Measurements from ENCODE around the gene SIX4. TPM values are rescaled to one million over a fixed set of nuclear protein-coding genes. Genes with fewer than 3 reads are reported as not detected.
"Not testable (repeated sequence)": the region's sequence is repeated elsewhere in the genome, so short reads cannot be mapped to it uniquely, and the experiment has no call there.

The SIX4 gene
- polyA plus RNA-seq, 1 donor (not counting 4 experiments of a cell fraction or from before 2014, with no cell fraction given) = 4.5 TPM

DNA sequence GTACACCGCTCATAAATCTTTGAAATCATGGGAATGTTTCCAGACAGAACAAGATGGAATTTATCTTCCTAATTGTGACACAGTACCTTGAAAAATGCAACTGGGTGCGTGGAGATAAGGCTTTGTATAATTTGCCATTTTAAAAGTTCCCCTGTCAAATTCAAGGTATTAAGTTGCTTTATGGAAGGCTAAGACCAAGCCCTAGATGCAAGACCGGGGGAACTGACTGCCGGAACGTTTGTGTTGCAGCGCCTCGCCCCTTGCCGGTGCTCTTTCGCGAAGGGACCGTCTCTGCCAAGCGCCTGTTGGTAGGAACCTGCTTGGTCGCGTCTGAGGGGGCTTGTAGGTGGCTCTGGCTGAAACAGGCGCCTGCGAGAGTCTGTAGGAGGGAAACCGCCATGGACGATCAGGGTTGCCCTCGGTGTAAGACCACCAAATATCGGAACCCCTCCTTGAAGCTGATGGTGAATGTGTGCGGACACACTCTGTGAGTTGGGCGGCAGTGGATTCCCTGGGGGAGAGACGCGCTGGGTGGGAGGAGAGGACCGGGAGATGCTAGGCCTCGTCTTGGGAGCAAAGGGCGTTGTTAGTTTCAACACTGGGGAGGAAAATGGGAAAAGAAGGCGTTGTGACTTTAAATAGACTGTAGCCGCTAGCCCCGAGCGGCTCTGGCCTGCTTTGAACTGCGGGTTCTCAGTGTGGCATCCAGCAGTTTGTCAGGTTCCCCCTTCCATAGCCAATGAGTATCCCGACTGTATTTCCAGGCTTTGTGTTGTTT, 10.5 kb upstream of the SIX4 start, which contains the start of gene MNAT1:
Gene MNAT1, plus strand, starts transcription at position 297 of the 778 bp plus-strand sequence. Its CDS starts 102 bp downstream, at position 399.
- no peaks in the 10 kb centered on the region for H3K9me3 ChIP-seq (ENCODE audit: control insufficient read depth, low read depth, low read length)
- peaks cover 48% of the 10 kb centered on the region for H3K79me2 ChIP-seq (ENCODE audit: control insufficient read depth, insufficient read depth, low read length)
- DNase-seq (ENCODE audit: low read depth, low spot score) = no peak
- peaks cover 3% of the 10 kb centered on the region for H3K27me3 ChIP-seq (ENCODE audit: control insufficient read depth, extremely low read depth, insufficient read depth, low read length)
- H3K4me2 ChIP-seq (ENCODE audit: control insufficient read depth, extremely low read depth, insufficient read depth, low read depth, low read length) = peak within 1 kb of the TSS; percentile 89
- dilution Hi-C loops (cut with MboI; ENCODE audit: extremely low pct_ligation_motif_present, low sequenced_read_pairs) = no loop called here
- peak within 1 kb of the TSS; percentile 73 to 83 (median 77) for H3K4me3 ChIP-seq (ENCODE audit: control insufficient read depth in 2 of 3, extremely low read depth in 1 of 3, insufficient read depth in 2 of 3, low read depth in 1 of 3, low read length in 3 of 3)
- H3K4me1 ChIP-seq (ENCODE audit: control insufficient read depth, extremely low read depth, insufficient read depth, low read length) = no peaks in the 10 kb centered on the region
- peak within 1 kb of the TSS; percentile 82 for H2AFZ ChIP-seq (ENCODE audit: control insufficient read depth, low read length)
- no peaks in the 10 kb centered on the region for H4K20me1 ChIP-seq (ENCODE audit: control insufficient read depth, extremely low read depth, insufficient read depth, low read length)
- peak; percentile 69 for FAIRE-seq
- peak within 1 kb of the TSS; percentile 69 for H3K27ac ChIP-seq (ENCODE audit: control insufficient read depth, insufficient read depth, low read length)
- no peaks in the 10 kb centered on the region for H3K9me1 ChIP-seq (ENCODE audit: control insufficient read depth, extremely low read depth, insufficient read depth, low read length)
- no peak for TF ChIP-seq EZH2 (IDR thresholded peaks at IDR 0.05; ENCODE audit: low read length)
- TF ChIP-seq, protein P1, sequence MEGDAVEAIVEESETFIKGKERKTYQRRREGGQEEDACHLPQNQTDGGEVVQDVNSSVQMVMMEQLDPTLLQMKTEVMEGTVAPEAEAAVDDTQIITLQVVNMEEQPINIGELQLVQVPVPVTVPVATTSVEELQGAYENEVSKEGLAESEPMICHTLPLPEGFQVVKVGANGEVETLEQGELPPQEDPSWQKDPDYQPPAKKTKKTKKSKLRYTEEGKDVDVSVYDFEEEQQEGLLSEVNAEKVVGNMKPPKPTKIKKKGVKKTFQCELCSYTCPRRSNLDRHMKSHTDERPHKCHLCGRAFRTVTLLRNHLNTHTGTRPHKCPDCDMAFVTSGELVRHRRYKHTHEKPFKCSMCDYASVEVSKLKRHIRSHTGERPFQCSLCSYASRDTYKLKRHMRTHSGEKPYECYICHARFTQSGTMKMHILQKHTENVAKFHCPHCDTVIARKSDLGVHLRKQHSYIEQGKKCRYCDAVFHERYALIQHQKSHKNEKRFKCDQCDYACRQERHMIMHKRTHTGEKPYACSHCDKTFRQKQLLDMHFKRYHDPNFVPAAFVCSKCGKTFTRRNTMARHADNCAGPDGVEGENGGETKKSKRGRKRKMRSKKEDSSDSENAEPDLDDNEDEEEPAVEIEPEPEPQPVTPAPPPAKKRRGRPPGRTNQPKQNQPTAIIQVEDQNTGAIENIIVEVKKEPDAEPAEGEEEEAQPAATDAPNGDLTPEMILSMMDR (optimal IDR thresholded peaks at IDR 0.05 in 1 of 3, IDR thresholded peaks at IDR 0.05 in 1 of 3, conservative IDR thresholded peaks at IDR 0.05 in 1 of 3; ENCODE audit: extremely low read depth in 1 of 3, insufficient read depth in 2 of 3, low read length in 3 of 3) = no peak
- no peaks in the 10 kb centered on the region for H3K36me3 ChIP-seq (ENCODE audit: control insufficient read depth in 2 of 2, extremely low read depth in 1 of 2, insufficient read depth in 2 of 2, low read length in 2 of 2)
- peak within 1 kb of the TSS; percentile 83 for H3K9ac ChIP-seq (ENCODE audit: control insufficient read depth, extremely low read depth, insufficient read depth, low read length)

DNA sequence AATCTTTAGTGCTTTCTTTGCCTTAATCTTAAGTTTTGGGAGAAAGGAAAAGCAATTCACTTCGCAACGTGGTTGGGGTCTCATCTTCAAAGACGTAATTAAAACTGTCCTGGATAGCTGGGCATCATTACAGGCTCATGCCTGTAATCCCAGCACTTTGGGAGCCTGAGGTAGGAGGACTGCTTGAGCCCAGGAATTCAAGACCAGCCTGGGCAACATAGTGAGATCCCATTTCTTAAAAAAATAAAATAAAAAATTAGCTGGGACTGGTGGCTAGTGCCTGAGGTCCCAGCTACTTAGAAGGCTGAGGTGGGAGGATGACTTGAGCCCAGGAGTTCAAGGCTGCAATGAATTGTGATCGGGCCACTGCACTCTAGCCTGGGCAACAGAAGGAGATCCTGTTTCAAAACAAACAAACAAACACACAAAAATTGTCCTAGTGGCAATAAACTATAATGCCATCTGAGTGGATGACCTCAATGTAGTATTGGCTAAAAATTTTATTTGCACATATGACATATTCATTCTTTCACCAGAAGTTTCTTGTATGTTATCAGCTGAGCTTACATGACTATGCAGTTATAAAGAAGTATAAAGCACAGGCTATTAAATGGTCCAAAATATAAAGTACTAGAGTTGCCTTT, 8.8 kb upstream of the SIX4 start:
- Histone ChIP-seq H3K4me1 (ENCODE audit: control insufficient read depth, extremely low read depth, insufficient read depth, low read length) (no peaks in the 10 kb centered on the region), H3K79me2 (ENCODE audit: control insufficient read depth, insufficient read depth, low read length) (peaks cover 31% of the 10 kb centered on the region), H3K9ac (ENCODE audit: control insufficient read depth, extremely low read depth, insufficient read depth, low read length) (no peak overlapping the region), H3K27ac (ENCODE audit: control insufficient read depth, insufficient read depth, low read length) (no peak overlapping the region), H3K36me3 (ENCODE audit: control insufficient read depth in 2 of 2, extremely low read depth in 1 of 2, insufficient read depth in 2 of 2, low read length in 2 of 2) (no peaks in the 10 kb centered on the region), H3K9me1 (ENCODE audit: control insufficient read depth, extremely low read depth, insufficient read depth, low read length) (no peaks in the 10 kb centered on the region), H3K4me3 (ENCODE audit: control insufficient read depth in 2 of 3, extremely low read depth in 1 of 3, insufficient read depth in 2 of 3, low read depth in 1 of 3, low read length in 3 of 3) (no peak overlapping the region), H2AFZ (ENCODE audit: control insufficient read depth, low read length) (no peak overlapping the region), H4K20me1 (ENCODE audit: control insufficient read depth, extremely low read depth, insufficient read depth, low read length) (no peaks in the 10 kb centered on the region), H3K9me3 (ENCODE audit: control insufficient read depth, low read depth, low read length) (no peaks in the 10 kb centered on the region), H3K27me3 (ENCODE audit: control insufficient read depth, extremely low read depth, insufficient read depth, low read length) (peaks cover 3% of the 10 kb centered on the region), H3K4me2 (ENCODE audit: control insufficient read depth, extremely low read depth, insufficient read depth, low read depth, low read length) (no peak overlapping the region)
- TF ChIP-seq EZH2 (IDR thresholded peaks at IDR 0.05; ENCODE audit: low read length) = no peak
- TF ChIP-seq, protein P1 (optimal IDR thresholded peaks at IDR 0.05 in 1 of 3, IDR thresholded peaks at IDR 0.05 in 1 of 3, conservative IDR thresholded peaks at IDR 0.05 in 1 of 3; ENCODE audit: extremely low read depth in 1 of 3, insufficient read depth in 2 of 3, low read length in 3 of 3) = no peak
- dilution Hi-C loops (cut with MboI; ENCODE audit: extremely low pct_ligation_motif_present, low sequenced_read_pairs) = no loop called here
- FAIRE-seq (no peak), DNase-seq (ENCODE audit: low read depth, low spot score) (no peak)

DNA sequence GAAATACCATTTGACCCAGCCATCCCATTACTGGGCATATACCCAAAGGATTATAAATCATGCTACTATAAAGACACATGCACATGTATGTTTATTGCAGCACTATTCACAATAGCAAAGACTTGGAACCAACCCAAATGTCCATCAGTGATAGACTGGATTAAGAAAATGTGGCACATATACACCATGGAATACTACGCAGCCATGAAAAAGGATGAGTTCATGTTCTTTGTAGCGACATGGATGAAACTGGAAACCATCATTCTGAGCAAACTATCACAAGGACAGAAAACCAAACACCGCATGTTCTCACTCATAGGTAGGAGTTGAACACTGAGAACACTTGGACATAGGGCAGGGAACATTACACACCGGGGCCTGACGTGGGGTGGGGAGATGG, 7.1 kb upstream of the SIX4 start:
- H2AFZ ChIP-seq (ENCODE audit: control insufficient read depth, low read length); H3K27me3 ChIP-seq (ENCODE audit: control insufficient read depth, extremely low read depth, insufficient read depth, low read length); FAIRE-seq; H3K36me3 ChIP-seq (ENCODE audit: control insufficient read depth in 2 of 2, extremely low read depth in 1 of 2, insufficient read depth in 2 of 2, low read length in 2 of 2); H3K9ac ChIP-seq (ENCODE audit: control insufficient read depth, extremely low read depth, insufficient read depth, low read length); H3K27ac ChIP-seq (ENCODE audit: control insufficient read depth, insufficient read depth, low read length); dilution Hi-C loops (cut with MboI; ENCODE audit: extremely low pct_ligation_motif_present, low sequenced_read_pairs); H3K9me1 ChIP-seq (ENCODE audit: control insufficient read depth, extremely low read depth, insufficient read depth, low read length); H3K9me3 ChIP-seq (ENCODE audit: control insufficient read depth, low read depth, low read length); H4K20me1 ChIP-seq (ENCODE audit: control insufficient read depth, extremely low read depth, insufficient read depth, low read length); H3K4me3 ChIP-seq (ENCODE audit: control insufficient read depth in 2 of 3, extremely low read depth in 1 of 3, insufficient read depth in 2 of 3, low read depth in 1 of 3, low read length in 3 of 3); H3K4me1 ChIP-seq (ENCODE audit: control insufficient read depth, extremely low read depth, insufficient read depth, low read length); DNase-seq (ENCODE audit: low read depth, low spot score); H3K4me2 ChIP-seq (ENCODE audit: control insufficient read depth, extremely low read depth, insufficient read depth, low read depth, low read length): not testable (repeated sequence)
- peaks cover 17% of the 10 kb centered on the region for H3K79me2 ChIP-seq (ENCODE audit: control insufficient read depth, insufficient read depth, low read length)

All from keratinocyte (primary cell).